Activated CD4-positive, alpha-beta T cell treated with anti-CD3 and anti-CD28 coated beads, Interleukin-2, amount 50 U/mL, for 48 hours (primary cell): ENCODE results near the gene TBC1D14.
A peak's percentile ranks its signal among the peaks of the same experiment; 100 is the strongest.

ENCODE experiments used
- DNase-seq, 2 experiments: peaks; one replicate each; pipeline ENCODE4 v3.0.0-alpha.2; 2020

TBC1D14 gene

GRCh38 chr4:6983544-6984142 lies 74.0 kb downstream of the TBC1D14 start:
- DNase-seq = no peak

- no peak for DNase-seq
These were observed 75.2 kb downstream of the TBC1D14 start for GRCh38 chr4:6984612-6985425.

GRCh38 chr4:6986072-6986780 lies 76.6 kb downstream of the TBC1D14 start:
- no peak for DNase-seq

- peak; percentile 91 to 92 for DNase-seq
These were observed 77.4 kb downstream of the TBC1D14 start for GRCh38 chr4:6986781-6987587.

GRCh38 chr4:6987588-6987961 lies 77.9 kb downstream of the TBC1D14 start:
- DNase-seq = no peak

- no peak for DNase-seq
These were observed 78.5 kb downstream of the TBC1D14 start for GRCh38 chr4:6988016-6988715.

- DNase-seq = no peak
These were observed 79.8 kb downstream of the TBC1D14 start for GRCh38 chr4:6989331-6989923.

GRCh38 chr4:6990661-6991060 lies 81.0 kb downstream of the TBC1D14 start:
- DNase-seq = no peak

GRCh38 chr4:6991249-6991648 lies 81.6 kb downstream of the TBC1D14 start:
- DNase-seq = no peak

- DNase-seq = no peak
These were observed 82.3 kb downstream of the TBC1D14 start for GRCh38 chr4:6991771-6992557.

GRCh38 chr4:6992728-6993677 lies 83.4 kb downstream of the TBC1D14 start:
- no peak for DNase-seq

- no peak for DNase-seq
These were observed 86.9 kb downstream of the TBC1D14 start for GRCh38 chr4:6996481-6996880.

- peak in 1 of 2 experiments; percentile 19 for DNase-seq
These were observed 89.8 kb downstream of the TBC1D14 start for GRCh38 chr4:6999172-7000086.

GRCh38 chr4:7000421-7001176 lies 91.0 kb downstream of the TBC1D14 start:
- DNase-seq = no peak

- no peak for DNase-seq
These were observed 91.6 kb downstream of the TBC1D14 start for GRCh38 chr4:7001271-7001670.

- no peak for DNase-seq
These were observed 92.7 kb downstream of the TBC1D14 start for GRCh38 chr4:7002336-7002735.

GRCh38 chr4:7003176-7003878 lies 93.7 kb downstream of the TBC1D14 start:
- no peak for DNase-seq
